GM12878 (cell line): Measurements from ENCODE around the gene SORCS1. TPM values are rescaled to one million over a fixed set of nuclear protein-coding genes. Genes with fewer than 3 reads are reported as not detected.

Source experiments
- ATAC-seq: fragments of 200-7000 bp; cut with Tn5 transposase; 3 replicates; pipeline ENCODE4 v1.9.1; 2020; ENCODE audit warnings: mild to moderate bottlenecking, moderate library complexity
- BruUV-seq: library from RNA; stranded (reverse); fragments of 400-500 nt; replicated peaks from 2 replicates; lab custom pipeline; 2021; lab: Mats Ljungman, UMichigan
- CTCF ChIA-PET: fragments of 300-600 bp; sonication (Branson Sonifier 250); formaldehyde crosslinking; extraction: SDS; loops from one replicate; lab custom pipeline; 2021; ENCODE audit warnings: inconsistent platforms; lab: Yijun Ruan, JAX
- POLR2A ChIA-PET: fragments of 350-600 bp; formaldehyde crosslinking; extraction: SDS; loops from one replicate; lab custom pipeline; 2021; ENCODE audit warnings: inconsistent platforms; lab: Charles Lee
- RAD21 ChIA-PET: fragments of 300-600 bp; sonication (Branson Sonifier 250); formaldehyde crosslinking; loops from one replicate; lab custom pipeline; 2023; ENCODE audit warnings: antibody characterized with exemption; ENCODE audit not compliant: unreplicated experiment; lab: Charles Lee
- SMC1A ChIA-PET: fragments of 300-600 bp; sonication (Branson Sonifier 250); formaldehyde crosslinking; loops from one replicate; lab custom pipeline; 2023; ENCODE audit not compliant: unreplicated experiment, uncharacterized antibody; lab: Charles Lee
- DNase-seq: peaks from one replicate; pipeline ENCODE4 v3.0.0-alpha.2; 2011; ENCODE audit warnings: low read depth, low spot score
- FAIRE-seq: peaks from 3 replicates; lab custom pipeline; 2011; peaks lifted over from hg19 to GRCh38; lab: Jason Lieb, UNC
- H2AFZ ChIP-seq: 2 replicates; pipeline ENCODE4 v1.6.0; 2011; ENCODE audit warnings: low read depth, low read length, control low read depth; ENCODE audit not compliant: control insufficient read depth
- H3K27ac ChIP-seq: 2 replicates; pipeline ENCODE4 v1.5.1; 2011; ENCODE audit warnings: control low read depth; ENCODE audit not compliant: control insufficient read depth, insufficient read depth
- H3K27me3 ChIP-seq, 2 experiments: replicated peaks in 1 of 2; 2 replicates each; pipeline versions ENCODE4 v1.6.0 to v1.6.1; 2011; ENCODE audit warnings: low read length in 1 of 2; ENCODE audit not compliant: control insufficient read depth in 2 of 2, insufficient read depth in 2 of 2
- H3K36me3 ChIP-seq, 2 experiments: 2 replicates each; pipeline ENCODE4 v1.5.1; 2011; ENCODE audit warnings: low read length in 1 of 2; ENCODE audit not compliant: control insufficient read depth in 2 of 2, insufficient read depth in 2 of 2
- H3K4me1 ChIP-seq: 2 replicates; pipeline ENCODE4 v1.6.1; 2011; ENCODE audit warnings: mild to moderate bottlenecking, low read length, moderate library complexity, mixed read lengths; ENCODE audit not compliant: control insufficient read depth, insufficient read depth
- H3K4me2 ChIP-seq: 2 replicates; pipeline ENCODE4 v1.6.0; 2011; ENCODE audit warnings: control low read depth; ENCODE audit not compliant: control insufficient read depth, insufficient read depth
- H3K4me3 ChIP-seq: fragments of 200-600 bp; sonication (generic); 2 replicates; pipeline ENCODE4 v1.5.1; 2016
- H3K79me2 ChIP-seq: 2 replicates; pipeline ENCODE4 v1.6.0; 2011; ENCODE audit warnings: low read length; ENCODE audit not compliant: control insufficient read depth, insufficient read depth
- H3K9ac ChIP-seq: 2 replicates; pipeline ENCODE4 v1.8.0; 2011; ENCODE audit warnings: low read length, control low read depth, mixed read lengths; ENCODE audit not compliant: control insufficient read depth, insufficient read depth
- H3K9me3 ChIP-seq: replicated peaks from 3 replicates; pipeline ENCODE4 v1.5.1; 2011; ENCODE audit warnings: mild to moderate bottlenecking, low read length; ENCODE audit not compliant: control insufficient read depth, insufficient read depth
- H4K20me1 ChIP-seq: 2 replicates; pipeline ENCODE4 v1.6.0; 2011; ENCODE audit not compliant: control insufficient read depth, insufficient read depth
- CUX1 ChIP-seq: IDR thresholded peaks from 2 replicates; pipeline ENCODE4 v1.6.1; 2012; ENCODE audit warnings: improper control_type of control experiment, low read depth, low read length; ENCODE audit not compliant: insufficient replicate concordance
- HCFC1 ChIP-seq: fragments of 150-350 bp; IDR thresholded peaks from 2 replicates; pipeline ENCODE4 v1.6.1; 2014; ENCODE audit warnings: low read length
- HDAC2 ChIP-seq: fragments of 200-600 bp; sonication (generic); IDR thresholded peaks from 2 replicates; pipeline ENCODE4 v1.6.1; 2017
- KAT2A ChIP-seq: conservative IDR thresholded peaks from 2 replicates; pipeline ENCODE4 v1.6.1; 2011; ENCODE audit warnings: low read depth, low read length; ENCODE audit not compliant: control insufficient read depth
- STAT3 ChIP-seq: IDR thresholded peaks from 2 replicates; pipeline ENCODE4 v1.6.1; 2011; ENCODE audit warnings: low read depth, low read length, improper control_type of control experiment
- WGBS: methylation state at CpG from one replicate; pipeline ENCODE4 v1.1.6; 2016; ENCODE audit warnings: low lambda C conversion rate; ENCODE audit not compliant: insufficient replicate concordance, insufficient coverage; ENCODE audit errors: missing lambda C conversion rate; 5-methylcytosine and 5-hydroxymethylcytosine counted together
- in situ Hi-C: fragments of 300-500 bp; cut with MboI; formaldehyde crosslinking; loops from 9 replicates; pipeline ENCODE4 v1.14.3; 2018; ENCODE audit warnings: mixed read lengths
- intact Hi-C: fragments of 100-400 bp; cut with micrococcal nuclease; formaldehyde crosslinking; loops from one replicate; pipeline ENCODE4 v1.14.2; 2022; ENCODE audit not compliant: unreplicated experiment
- polyA plus RNA-seq, 11 experiments: library from polyadenylated mRNA; depleted of rRNA in 4 of 11; unstranded in 6 of 11; stranded (reverse) in 5 of 11; fragments of >200 nt; fragmentation: Nextera tagmentation in 4 of 11; fragmentation: Illumina TruSeq in 1 of 11; extraction: Ambion mirVana in 4 of 11; extraction: Trizol in 1 of 11; gene quantifications; 1 replicate in 1 of 11; 2 replicates in 10 of 11; pipeline versions ENCODE4 v1.2.1 to v1.2.3, GENCODE V29; 2011 to 2016; ENCODE audit warnings: inconsistent platforms in 2 of 11, missing spikeins in 2 of 11, low read depth in 1 of 11
- total RNA-seq, 4 experiments: library from RNA; depleted of rRNA in 3 of 4; stranded (reverse); fragments of >200 nt in 3 of 4; fragmentation: Illumina TruSeq in 1 of 4; extraction: Trizol in 1 of 4; gene quantifications; 2 replicates each; pipeline versions ENCODE4 v1.2.1 to v1.2.3, GENCODE V29; 2013 to 2021
- TF ChIP-seq, protein P1 (sequence below): IDR thresholded peaks from 2 replicates; pipeline ENCODE4 v1.6.1; 2011; ENCODE audit warnings: low read depth, low read length, improper control_type of control experiment, borderline replicate concordance

Gene SORCS1
- total and polyA plus RNA-seq, 10 of the 15 experiments (the other 5 are each of a cell fraction or from before 2014, with no cell fraction given): 0.02 to 9.6 (median 0.06) TPM; not detected in 3

- POLR2A ChIA-PET: no interaction called here
- H3K79me2 ChIP-seq: no peaks in the 10 kb centered on the region
- no peak overlapping the region for H3K4me2 ChIP-seq
- FAIRE-seq: no peak
- H3K36me3 ChIP-seq: no peaks in the 10 kb centered on the region
- H3K27ac ChIP-seq: no peak overlapping the region
- TF ChIP-seq CUX1 (no peak), KAT2A (no peak), HCFC1 (no peak), STAT3 (no peak), HDAC2 (no peak)
- TF ChIP-seq, protein P1, sequence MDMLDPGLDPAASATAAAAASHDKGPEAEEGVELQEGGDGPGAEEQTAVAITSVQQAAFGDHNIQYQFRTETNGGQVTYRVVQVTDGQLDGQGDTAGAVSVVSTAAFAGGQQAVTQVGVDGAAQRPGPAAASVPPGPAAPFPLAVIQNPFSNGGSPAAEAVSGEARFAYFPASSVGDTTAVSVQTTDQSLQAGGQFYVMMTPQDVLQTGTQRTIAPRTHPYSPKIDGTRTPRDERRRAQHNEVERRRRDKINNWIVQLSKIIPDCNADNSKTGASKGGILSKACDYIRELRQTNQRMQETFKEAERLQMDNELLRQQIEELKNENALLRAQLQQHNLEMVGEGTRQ: no peak
- ATAC-seq: no peak
- SMC1A ChIA-PET: interaction anchor here (0.6 to 2.5 kb wide), 11 partner anchors 23 to 375 kb away, joined by 3 to 9 read pairs (median 5); no protein-coding TSS in a partner anchor
- WGBS: 38% methylated on average over 6 of the region's 6 CpGs
- no peak for DNase-seq
- intact Hi-C loops: loop anchor here (5.0 to 10.0 kb wide), 2 partner anchors 57 to 1189 kb away; no protein-coding TSS in a partner anchor
- H3K27me3 ChIP-seq: no peaks in the 10 kb centered on the region; a peak in 1 of 4 replicates
- CTCF ChIA-PET: interaction anchor here (0.6 to 5.1 kb wide), 24 partner anchors 10 to 1412 kb away, joined by 3 to 40 read pairs (median 4); no protein-coding TSS in a partner anchor
- H4K20me1 ChIP-seq: no peaks in the 10 kb centered on the region
- in situ Hi-C loops: no loop called here
- H3K9me3 ChIP-seq: no peaks in the 10 kb centered on the region
- no peak overlapping the region for H3K9ac ChIP-seq
- no peaks in the 10 kb centered on the region for H3K4me1 ChIP-seq
- no peak overlapping the region for H2AFZ ChIP-seq
- H3K4me3 ChIP-seq: no peak overlapping the region
- RAD21 ChIA-PET: interaction anchor here (0.6 to 2.4 kb wide), 11 partner anchors 12 to 1578 kb away, joined by 3 to 15 read pairs (median 3); no protein-coding TSS in a partner anchor
- no TSS peak for BruUV-seq
Measured at GRCh38 chr10:106625751-106626150, 538.8 kb downstream of the SORCS1 start.
